Mucosa of gallbladder (tissue), 1 donor: ENCODE results near the gene PPCS. TPM values are rescaled to one million over a fixed set of nuclear protein-coding genes. Genes with fewer than 3 reads are reported as not detected.
"Not testable (repeated sequence)": the region's sequence is repeated elsewhere in the genome, so short reads cannot be mapped to it uniquely, and the experiment has no call there.

Experiments used
- DNase-seq: peaks from one replicate; pipeline ENCODE4 v3.0.0-alpha.2; 2020; ENCODE audit warnings: low spot score
- total RNA-seq: library from RNA; stranded (reverse); gene quantifications from one replicate; pipeline ENCODE4 v1.2.1, GENCODE V29; 2021
- donor health status: DM: no; HTN: no; CAD: no.

Gene PPCS
- total RNA-seq, 1 donor from 2014 or later: 84.6 TPM

- no peak for DNase-seq
These were observed 3.0 kb upstream of the PPCS start for GRCh38 chr1:42453386-42453785.

GRCh38 chr1:42454403-42454802 is 1.9 kb upstream of the PPCS start:
- DNase-seq: no peak

DNA sequence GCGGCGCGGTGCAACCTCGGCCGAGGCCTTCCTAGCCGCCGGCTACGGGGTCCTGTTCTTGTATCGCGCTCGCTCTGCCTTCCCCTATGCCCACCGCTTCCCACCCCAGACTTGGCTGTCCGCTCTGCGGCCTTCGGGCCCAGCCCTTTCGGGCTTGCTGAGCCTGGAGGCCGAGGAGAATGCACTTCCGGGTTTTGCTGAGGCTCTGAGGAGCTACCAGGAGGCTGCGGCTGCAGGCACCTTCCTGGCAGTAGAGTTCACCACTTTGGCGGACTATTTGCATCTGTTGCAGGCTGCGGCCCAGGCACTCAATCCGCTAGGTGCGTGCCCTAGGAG is 379 bp downstream of the PPCS start:
- peak; percentile 40 for DNase-seq

- DNase-seq: no peak
These were observed 4.9 kb downstream of the PPCS start for GRCh38 chr1:42461196-42461595.

DNA sequence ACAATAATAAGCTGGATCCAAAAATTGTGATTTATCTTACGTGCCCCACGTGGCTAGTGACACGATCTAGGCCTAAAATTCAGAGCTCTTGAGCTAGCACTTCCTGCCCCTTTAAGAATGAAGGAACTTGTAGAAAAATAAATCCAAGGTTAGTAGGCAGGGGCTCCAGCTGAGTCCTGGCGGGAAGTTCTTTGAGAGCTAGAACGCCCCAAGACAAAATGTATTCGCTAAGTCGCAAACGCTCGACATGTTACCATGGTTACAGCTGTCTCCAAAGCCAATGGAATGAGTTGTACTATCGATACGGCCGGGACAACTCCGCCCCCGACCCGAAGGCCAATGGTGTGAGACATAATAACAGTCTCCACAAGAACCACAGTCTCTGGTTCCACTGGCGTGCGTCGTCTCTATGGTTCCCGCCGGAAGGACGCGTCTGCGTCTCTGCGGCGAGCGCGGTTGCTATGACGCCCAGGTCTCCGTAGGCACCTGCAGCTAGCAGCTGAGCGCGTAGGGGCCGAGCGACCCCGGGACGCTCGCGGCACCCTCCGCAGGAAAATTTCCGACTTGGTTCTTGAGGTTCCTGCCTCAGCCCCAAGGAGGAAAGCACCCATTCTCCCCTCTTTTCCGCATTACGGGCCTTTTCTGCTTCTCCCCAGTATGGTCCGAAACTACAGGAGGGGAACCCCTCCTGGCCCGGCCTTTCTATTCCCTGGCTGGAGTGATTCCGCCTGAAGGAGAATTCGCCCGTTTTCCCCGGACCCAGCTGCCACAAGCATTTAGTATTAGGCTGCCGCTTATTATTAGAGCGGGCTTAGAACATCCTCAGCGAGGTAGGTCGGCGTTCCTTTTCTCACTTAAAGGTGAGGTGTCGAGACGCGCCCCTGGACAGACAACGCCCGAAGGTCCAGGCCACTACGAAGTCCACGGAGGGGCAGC is 6.8 kb downstream of the PPCS start, which contains the start of gene CCDC30:
CCDC30 (plus strand) TSS at position 459 of the 936 bp plus-strand sequence. CDS start 17,266 bp downstream, outside the sequence.
- peak; percentile 98 for DNase-seq

DNA sequence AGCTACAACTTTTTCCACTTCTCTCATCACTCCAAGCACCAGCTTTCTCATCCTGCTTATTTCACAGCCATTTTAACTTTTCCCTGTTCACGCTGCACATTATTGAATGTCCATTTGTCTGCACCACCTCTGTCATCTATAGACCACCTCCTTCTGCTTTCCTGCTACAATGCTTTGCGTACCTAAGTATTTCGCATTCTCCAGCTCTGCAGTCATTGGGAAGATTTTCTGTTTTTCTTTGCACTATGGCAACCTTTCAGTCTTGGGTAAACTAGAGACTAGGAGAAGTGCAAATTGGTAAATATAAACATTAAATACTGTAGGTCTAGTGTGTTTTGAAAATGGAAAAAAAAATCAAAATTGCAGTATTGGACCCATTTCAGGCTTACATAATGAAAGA is 7.6 kb downstream of the PPCS start:
- DNase-seq: no peak

DNA sequence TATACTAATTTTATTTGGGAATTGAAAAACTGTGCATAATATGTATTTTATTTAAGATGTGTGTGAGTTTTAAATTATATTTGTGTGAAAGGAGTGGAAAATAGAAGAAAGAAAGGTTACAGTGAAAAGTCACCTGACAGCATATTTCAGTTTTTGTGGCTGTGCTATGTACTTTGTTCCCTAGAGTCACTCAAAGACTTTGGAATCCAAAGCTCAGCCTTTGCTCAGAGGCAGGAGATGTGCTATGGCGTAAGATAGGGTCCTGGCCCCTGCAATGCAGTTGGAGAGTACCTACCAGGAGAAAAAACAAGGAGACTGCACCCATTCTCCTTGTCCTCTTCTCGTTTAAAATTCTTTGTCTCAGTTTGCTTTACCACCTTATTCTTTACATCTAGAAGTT is 9.7 kb downstream of the PPCS start:
- DNase-seq: no peak

DNA sequence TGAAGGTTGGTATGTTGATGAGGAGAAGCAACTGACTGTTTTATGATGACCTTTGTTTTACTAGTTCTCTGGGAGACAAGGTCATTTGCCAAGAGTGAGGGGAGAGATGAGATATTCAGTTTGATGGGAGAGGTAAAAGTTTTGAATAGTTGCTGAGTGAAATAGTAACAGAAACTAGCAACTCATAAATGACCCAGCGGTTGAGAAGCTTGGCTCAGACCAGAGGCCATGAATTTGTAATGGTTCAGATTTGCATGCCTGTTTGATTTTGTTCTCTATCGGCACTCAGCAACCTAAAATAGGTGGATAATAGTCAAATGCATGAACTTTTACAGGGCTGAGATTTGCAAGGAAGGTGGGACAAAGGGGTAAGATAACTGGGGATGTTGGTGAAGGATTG is 13.4 kb downstream of the PPCS start:
- DNase-seq: no peak

GRCh38 chr1:42476605-42477004 is 20.3 kb downstream of the PPCS start:
- DNase-seq: no peak

DNA sequence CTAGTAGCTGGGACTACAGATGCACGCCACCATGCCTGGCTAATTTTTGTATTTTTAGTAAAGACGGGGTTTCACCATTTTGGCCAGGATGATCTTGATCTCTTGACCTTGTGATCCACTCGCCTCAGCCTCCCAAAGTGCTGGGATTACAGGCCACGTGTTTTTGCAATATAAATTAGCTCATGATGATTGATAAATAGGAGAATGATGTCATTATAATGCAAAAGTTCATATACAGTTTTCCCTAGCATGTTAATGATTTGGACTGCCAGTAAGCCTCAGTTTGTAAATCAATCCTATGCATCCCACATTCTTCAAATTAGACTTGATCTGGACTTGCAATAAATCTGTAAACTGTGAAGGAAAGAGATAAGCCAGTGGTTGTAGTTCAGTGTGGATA is 21.0 kb downstream of the PPCS start:
- not testable (repeated sequence) for DNase-seq

- no peak for DNase-seq
These were observed 21.4 kb downstream of the PPCS start for GRCh38 chr1:42477775-42478174.

- no peak for DNase-seq
These were observed 23.3 kb downstream of the PPCS start for GRCh38 chr1:42479621-42480020.

- DNase-seq: no peak
These were observed 24.6 kb downstream of the PPCS start for GRCh38 chr1:42480921-42481320.

GRCh38 chr1:42482635-42483153 is 26.4 kb downstream of the PPCS start:
- no peak for DNase-seq

- no peak for DNase-seq
These were observed 28.0 kb downstream of the PPCS start for GRCh38 chr1:42484382-42484781.

- DNase-seq: no peak
These were observed 33.9 kb downstream of the PPCS start for GRCh38 chr1:42490237-42490636.

- not testable (repeated sequence) for DNase-seq
These were observed 45.7 kb downstream of the PPCS start for GRCh38 chr1:42502031-42502430.

DNA sequence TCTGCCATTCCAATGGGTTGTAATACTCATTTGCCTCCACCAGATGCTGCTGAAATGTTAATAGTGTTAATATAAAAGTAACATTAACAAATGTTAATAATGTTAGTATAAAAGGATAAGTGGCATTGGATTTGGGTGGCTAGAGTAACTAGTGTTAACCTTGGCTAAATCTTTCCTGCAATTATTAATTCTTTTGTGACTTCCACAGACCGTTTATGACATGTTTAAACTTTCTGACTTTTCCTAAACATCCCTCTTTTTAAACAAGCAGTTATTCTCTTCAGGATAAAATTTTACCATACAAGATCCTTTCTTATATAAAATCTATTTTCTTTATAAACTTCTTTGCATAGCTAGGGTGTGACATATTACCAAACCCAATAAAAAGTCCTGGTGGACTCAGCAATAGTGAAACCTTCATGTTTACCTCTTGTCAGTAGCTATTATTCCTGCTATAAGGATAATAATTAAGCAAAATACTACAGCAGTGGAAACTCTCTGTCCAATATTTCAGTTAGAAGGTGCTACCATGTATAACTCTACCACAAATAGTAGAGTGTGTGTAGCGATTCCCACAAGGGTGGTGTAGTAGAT is 48.3 kb downstream of the PPCS start:
- DNase-seq: no peak

- no peak for DNase-seq
These were observed 50.2 kb downstream of the PPCS start for GRCh38 chr1:42506576-42506975.
